ENCODE data around the gene PRR7. TPM values are rescaled to one million over a fixed set of nuclear protein-coding genes. Genes with fewer than 3 reads are reported as not detected.

PRR7 gene
- total RNA-seq, 1 donor from 2014 or later = 20.0 TPM

GRCh38 chr5:177423671-177424070 lies 22.9 kb upstream of the PRR7 start:
- DNase-seq (ENCODE audit: extremely low read depth, low read depth, low spot score) = no peak

DNA sequence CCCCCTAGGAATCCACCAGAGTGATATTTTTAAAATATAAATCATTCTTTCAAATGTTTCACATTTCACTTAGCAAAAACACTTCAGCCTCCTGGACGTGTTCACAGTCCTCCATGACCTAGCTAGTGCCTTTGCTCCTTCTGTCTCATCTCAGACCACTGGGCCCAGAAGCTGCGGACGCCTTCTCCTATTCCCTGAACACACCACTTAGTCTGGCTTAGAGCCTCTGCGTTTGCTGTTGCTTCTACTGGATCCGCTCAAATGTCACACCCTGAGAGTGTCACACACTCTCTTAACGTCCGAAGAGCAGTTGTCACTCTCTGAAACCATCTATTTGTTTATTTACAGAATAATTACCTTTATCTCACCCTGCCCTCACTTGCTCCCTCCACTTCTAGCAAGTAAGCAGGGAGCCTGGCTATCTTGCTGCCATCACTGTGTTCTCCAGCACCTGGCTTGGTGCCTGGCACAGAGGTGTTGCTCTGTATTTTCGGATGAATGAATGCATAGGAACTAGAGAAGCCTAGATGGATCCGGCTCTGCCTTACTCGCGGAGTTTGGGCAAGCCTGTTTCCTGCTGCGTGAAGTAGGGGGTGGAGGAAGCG lies 21.3 kb upstream of the PRR7 start:
- DNase-seq (ENCODE audit: extremely low read depth, low read depth, low spot score) = no peak

DNA sequence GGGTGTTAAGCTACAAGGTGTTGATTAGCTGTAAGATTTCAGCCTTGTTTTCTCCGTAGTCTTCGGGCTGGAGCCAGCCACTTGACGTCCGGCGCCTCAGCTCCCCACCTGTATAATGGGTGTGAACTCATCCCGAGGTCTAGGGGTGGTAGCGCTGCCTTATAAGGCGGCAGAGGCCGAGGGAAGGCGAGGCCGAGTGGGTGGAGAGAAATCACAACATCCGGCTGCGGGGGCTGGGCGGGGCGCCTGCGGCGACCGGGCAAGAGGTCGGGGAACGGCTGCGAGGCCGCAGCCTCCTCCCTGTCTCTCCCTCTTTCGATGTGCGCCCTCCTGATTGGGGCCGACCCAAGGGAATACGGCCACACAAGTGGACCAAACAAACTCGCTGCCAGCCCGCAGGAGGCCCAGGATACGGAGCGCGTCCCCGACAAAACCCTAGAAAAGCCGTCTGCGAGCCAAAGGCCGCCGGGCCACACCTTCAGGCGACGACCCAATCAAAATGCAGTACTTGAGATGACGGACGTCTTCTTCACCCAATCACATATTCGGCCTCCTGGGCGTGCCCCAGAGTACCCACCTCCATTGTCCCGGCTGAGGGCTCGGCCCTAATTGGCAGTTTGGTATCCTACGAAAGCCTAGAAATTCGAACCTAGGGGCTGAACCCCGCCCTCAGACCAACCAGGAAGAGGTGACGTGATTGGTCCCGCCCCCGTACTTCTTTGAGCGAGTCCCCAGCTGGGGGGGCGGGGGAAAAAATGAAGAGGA lies 20.6 kb upstream of the PRR7 start:
- DNase-seq (ENCODE audit: extremely low read depth, low read depth, low spot score) = peak; percentile 100

DNA sequence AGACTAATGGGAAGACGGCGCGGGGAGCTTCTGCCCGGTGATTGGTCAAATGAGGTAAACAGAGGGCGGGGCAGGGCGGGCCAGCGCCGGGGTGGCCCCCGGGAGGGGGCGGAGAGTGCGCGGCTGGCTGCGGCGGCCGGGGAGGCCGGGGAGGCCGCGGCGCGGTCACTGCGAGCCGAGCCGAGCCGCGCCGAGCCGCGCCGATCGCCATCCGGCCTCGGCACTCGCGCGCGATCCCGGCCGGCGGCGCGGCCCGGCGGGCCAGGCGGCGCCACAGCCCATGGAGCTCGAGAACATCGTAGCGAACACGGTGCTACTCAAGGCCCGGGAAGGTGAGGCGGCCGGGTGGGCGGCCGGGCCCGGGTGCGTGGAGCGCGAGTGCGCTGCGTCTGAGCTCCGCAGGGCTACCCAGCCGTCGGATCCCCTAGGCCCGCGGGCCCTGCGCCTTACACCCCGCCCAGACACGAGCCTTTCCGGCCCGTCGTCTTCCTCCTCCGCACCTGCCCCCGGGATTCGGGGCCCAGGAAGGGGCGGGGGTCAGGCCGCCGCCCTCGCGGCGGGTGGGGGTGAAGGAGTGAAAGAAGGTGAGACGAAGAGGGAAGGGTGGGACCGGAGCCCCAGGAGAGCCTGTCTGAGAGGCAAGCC lies 19.9 kb upstream of the PRR7 start, which contains the start of gene GRK6:
Gene GRK6, plus strand, starts transcription at position 111 of the 645 bp plus-strand sequence. Its CDS starts 170 bp downstream, at position 281.
- no peak for DNase-seq (ENCODE audit: extremely low read depth, low read depth, low spot score)

- DNase-seq (ENCODE audit: extremely low read depth, low read depth, low spot score) = no peak
Measured at GRCh38 chr5:177427211-177427822, 19.3 kb upstream of the PRR7 start.

DNA sequence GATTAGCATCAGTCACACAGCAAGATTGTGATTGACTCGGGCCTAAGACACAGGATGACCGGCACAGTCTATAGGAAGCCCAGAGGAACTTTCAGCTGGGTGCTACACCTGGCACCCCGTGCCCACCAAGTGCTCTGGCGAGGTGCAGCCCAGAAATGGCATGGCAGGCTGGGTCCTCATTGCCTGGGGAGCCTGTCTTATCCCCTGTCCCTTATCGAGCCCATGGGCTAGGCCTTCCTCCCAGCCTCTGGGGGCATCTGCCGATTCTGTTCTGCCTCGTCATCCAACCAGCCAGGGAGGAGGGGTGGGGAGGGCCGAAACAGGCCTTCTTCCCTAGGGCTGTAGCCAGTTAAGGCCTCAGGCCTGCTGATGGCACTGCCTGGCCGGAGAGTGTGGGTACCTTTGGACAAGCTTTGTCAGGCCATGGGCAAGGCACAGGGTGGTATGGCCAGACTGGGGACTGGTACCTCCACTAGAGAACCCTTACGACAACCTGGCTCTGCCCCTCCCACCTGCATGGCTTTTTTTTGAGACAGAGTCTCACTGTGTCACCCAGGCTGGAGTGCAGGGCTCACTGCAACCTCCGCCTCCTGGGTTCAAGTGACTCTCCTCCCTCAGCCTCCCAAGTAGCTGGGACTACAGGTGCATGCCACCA lies 18.6 kb upstream of the PRR7 start:
- DNase-seq (ENCODE audit: extremely low read depth, low read depth, low spot score) = no peak

GRCh38 chr5:177428574-177429217 lies 17.9 kb upstream of the PRR7 start:
- DNase-seq (ENCODE audit: extremely low read depth, low read depth, low spot score) = no peak

- DNase-seq (ENCODE audit: extremely low read depth, low read depth, low spot score) = no peak
Measured at GRCh38 chr5:177429248-177430040, 17.2 kb upstream of the PRR7 start.

DNA sequence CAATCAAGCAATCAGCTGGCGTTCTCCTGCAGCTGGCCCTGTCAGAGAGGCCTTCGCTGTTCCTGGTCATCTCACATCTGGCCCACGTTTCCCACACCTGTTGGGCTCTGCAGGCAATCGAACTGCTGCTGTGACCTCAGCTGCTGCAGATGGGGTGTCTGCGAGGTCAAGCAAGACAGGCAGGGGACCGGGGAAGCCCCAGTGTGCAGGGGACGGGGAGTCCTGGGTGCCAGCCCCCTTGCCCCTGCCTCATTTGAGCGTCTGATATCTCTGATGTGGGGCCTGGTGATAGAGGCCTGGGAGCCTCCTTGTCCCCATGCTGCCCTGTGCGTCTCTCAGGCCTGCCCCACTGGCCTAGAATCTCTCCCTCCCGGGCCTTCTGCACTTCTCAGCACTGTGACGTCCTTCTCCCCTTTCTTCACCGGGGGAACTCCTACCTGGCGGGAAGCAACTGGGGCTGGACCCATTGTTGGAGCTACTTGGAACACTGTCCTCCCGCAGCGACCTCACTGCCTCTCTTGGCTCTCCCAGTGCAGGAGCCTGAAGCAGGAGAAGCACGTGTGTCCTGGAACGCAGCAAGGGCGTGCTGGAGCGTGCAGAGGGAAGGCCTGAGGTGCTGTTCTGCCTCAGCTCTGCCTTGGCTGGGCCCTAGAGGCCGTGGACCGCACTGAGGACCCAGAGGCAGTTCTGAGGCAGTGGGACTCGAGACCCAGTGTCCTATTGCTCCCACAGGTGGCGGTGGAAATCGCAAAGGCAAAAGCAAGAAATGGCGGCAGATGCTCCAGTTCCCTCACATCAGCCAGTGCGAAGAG lies 16.3 kb upstream of the PRR7 start:
- DNase-seq (ENCODE audit: extremely low read depth, low read depth, low spot score) = no peak

DNA sequence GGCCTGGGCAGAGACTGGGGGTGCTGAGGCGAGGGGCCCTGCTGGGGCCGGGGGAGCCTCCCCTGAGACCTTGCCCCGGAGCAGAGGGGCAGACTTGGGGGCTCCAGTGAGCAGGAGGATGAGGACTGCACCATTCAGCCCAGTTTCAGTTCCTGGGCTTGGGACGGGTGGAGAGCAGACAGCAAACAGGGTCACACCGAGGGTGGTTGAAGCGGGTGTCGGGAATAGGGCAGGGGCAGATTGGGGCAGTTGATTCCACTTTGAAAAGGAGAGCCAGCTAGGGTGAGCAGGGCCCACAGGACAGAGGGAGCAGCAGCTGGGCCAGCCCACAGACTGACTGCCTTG lies 15.7 kb upstream of the PRR7 start:
- no peak for DNase-seq (ENCODE audit: extremely low read depth, low read depth, low spot score)

GRCh38 chr5:177431317-177432142 lies 15.1 kb upstream of the PRR7 start:
- no peak for DNase-seq (ENCODE audit: extremely low read depth, low read depth, low spot score)

GRCh38 chr5:177432143-177432838 lies 14.3 kb upstream of the PRR7 start:
- DNase-seq (ENCODE audit: extremely low read depth, low read depth, low spot score) = no peak

DNA sequence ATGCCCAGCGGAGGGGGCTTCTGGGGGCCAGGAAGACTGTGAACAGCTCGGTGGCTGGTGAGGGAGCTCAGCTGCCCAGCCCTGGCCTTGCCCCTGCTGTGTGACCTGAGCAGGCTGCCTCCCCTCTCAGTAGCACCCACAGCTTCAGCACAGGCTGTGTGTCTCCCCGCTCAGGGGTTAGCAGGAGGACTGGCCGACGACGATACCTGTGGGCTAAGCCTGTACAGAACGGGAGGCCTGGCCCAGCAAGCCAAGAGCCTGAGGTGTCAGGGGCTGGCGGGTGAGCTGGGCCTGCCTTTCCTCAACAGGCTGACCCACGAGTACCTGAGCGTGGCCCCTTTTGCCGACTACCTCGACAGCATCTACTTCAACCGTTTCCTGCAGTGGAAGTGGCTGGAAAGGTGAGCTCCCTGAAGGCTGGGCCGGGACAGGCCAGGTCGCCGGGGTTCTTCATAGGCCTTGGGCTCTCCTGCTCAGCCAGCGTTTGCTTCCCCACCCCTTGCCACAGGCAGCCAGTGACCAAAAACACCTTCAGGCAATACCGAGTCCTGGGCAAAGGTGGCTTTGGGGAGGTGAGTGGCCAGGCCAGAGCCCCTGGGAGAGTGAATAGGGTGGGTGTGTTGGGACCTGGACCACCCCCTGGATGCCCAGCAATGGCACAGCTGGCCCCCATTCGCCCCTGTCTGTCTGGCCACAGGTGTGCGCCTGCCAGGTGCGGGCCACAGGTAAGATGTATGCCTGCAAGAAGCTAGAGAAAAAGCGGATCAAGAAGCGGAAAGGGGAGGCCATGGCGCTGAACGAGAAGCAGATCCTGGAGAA lies 13.6 kb upstream of the PRR7 start:
- DNase-seq (ENCODE audit: extremely low read depth, low read depth, low spot score) = no peak

DNA sequence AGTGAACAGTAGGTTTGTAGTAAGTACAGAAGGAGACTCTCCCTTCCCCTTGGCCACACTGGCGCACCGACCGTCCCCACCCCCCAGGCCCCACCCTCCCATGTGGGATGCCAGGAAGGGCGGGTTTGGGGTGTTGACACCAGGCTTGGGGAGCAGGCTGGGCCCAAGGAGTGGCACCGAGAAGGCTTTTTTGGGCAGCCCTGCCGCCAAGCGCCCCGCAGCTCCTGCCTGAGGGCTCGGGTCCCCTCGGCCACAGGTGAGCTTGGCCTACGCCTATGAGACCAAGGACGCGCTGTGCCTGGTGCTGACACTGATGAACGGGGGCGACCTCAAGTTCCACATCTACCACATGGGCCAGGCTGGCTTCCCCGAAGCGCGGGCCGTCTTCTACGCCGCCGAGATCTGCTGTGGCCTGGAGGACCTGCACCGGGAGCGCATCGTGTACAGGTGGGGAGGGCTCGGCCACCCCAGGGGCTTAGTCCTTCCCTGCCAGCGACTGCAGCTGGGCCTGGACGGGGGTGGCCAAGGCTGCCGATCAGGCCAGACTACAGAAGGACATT lies 12.9 kb upstream of the PRR7 start:
- DNase-seq (ENCODE audit: extremely low read depth, low read depth, low spot score) = no peak

- no peak for DNase-seq (ENCODE audit: extremely low read depth, low read depth, low spot score)
Measured at GRCh38 chr5:177434437-177434836, 12.2 kb upstream of the PRR7 start.
